GM21737 (cell line): Measurements from ENCODE around the gene PPP1R17.

Experiments used
- ATAC-seq: cut with Tn5 transposase; IDR thresholded peaks from one replicate; pipeline ENCODE4 v1.9.1; 2021; ENCODE audit warnings: mild to moderate bottlenecking, moderate library complexity; ENCODE audit not compliant: unreplicated experiment

Gene PPP1R17

GRCh38 chr7:31695859-31696614 lies 9.0 kb downstream of the PPP1R17 start:
- no peak for ATAC-seq

- no peak for ATAC-seq
Measured at GRCh38 chr7:31699050-31699449, 12.0 kb downstream of the PPP1R17 start.

- ATAC-seq = no peak
Measured at GRCh38 chr7:31702354-31702753, 15.3 kb downstream of the PPP1R17 start.

- ATAC-seq = no peak
Measured at GRCh38 chr7:31705377-31705776, 18.4 kb downstream of the PPP1R17 start.

- no peak for ATAC-seq
Measured at GRCh38 chr7:31707089-31707488, 20.1 kb downstream of the PPP1R17 start.

- ATAC-seq = no peak
Measured at GRCh38 chr7:31710171-31710570, 23.2 kb downstream of the PPP1R17 start.

- no peak for ATAC-seq
Measured at GRCh38 chr7:31716355-31716754, 29.3 kb downstream of the PPP1R17 start.

GRCh38 chr7:31720366-31720765 lies 33.4 kb downstream of the PPP1R17 start:
- no peak for ATAC-seq

- ATAC-seq = no peak
Measured at GRCh38 chr7:31724696-31725095, 37.7 kb downstream of the PPP1R17 start.

GRCh38 chr7:31729195-31729804 lies 42.3 kb downstream of the PPP1R17 start:
- ATAC-seq = no peak

GRCh38 chr7:31734456-31734855 lies 47.4 kb downstream of the PPP1R17 start:
- no peak for ATAC-seq

- no peak for ATAC-seq
Measured at GRCh38 chr7:31735991-31736982, 49.3 kb downstream of the PPP1R17 start.

- no peak for ATAC-seq
Measured at GRCh38 chr7:31741852-31742251, 54.8 kb downstream of the PPP1R17 start.

GRCh38 chr7:31744294-31744874 lies 57.4 kb downstream of the PPP1R17 start:
- no peak for ATAC-seq

GRCh38 chr7:31747553-31747952 lies 60.5 kb downstream of the PPP1R17 start:
- no peak for ATAC-seq

GRCh38 chr7:31748084-31748483 lies 61.1 kb downstream of the PPP1R17 start:
- ATAC-seq = no peak

- no peak for ATAC-seq
Measured at GRCh38 chr7:31751726-31752125, 64.7 kb downstream of the PPP1R17 start.
